GM21529 (cell line): ENCODE measurements around the gene TGFB3.
"Not testable (repeated sequence)": the region's sequence is repeated elsewhere in the genome, so short reads cannot be mapped to it uniquely, and the experiment has no call there.

Experiments
- ATAC-seq: cut with Tn5 transposase; IDR thresholded peaks from one replicate; pipeline ENCODE4 v1.9.1; 2021; ENCODE audit not compliant: unreplicated experiment

The TGFB3 gene

GRCh38 chr14:75961662-75962061, 20.1 kb downstream of the TGFB3 start:
- ATAC-seq, result no peak

GRCh38 chr14:75960231-75960630, 21.6 kb downstream of the TGFB3 start:
- ATAC-seq, result peak; percentile 78

- ATAC-seq, result no peak
These were observed 22.8 kb downstream of the TGFB3 start for GRCh38 chr14:75959031-75959430.

- ATAC-seq, result no peak
These were observed 29.3 kb downstream of the TGFB3 start for GRCh38 chr14:75952489-75952888.

GRCh38 chr14:75946785-75947184, 35.0 kb downstream of the TGFB3 start:
- ATAC-seq, result no peak

- ATAC-seq, result no peak
These were observed 37.1 kb downstream of the TGFB3 start for GRCh38 chr14:75944607-75945241.

GRCh38 chr14:75941030-75941429, 40.8 kb downstream of the TGFB3 start:
- ATAC-seq, result no peak

GRCh38 chr14:75939200-75939599, 42.6 kb downstream of the TGFB3 start:
- no peak for ATAC-seq

GRCh38 chr14:75934998-75935628, 46.7 kb downstream of the TGFB3 start:
- no peak for ATAC-seq

GRCh38 chr14:75933712-75934296, 48.0 kb downstream of the TGFB3 start:
- no peak for ATAC-seq

GRCh38 chr14:75928690-75929181, 53.1 kb downstream of the TGFB3 start:
- no peak for ATAC-seq

GRCh38 chr14:75927564-75928087, 54.2 kb downstream of the TGFB3 start:
- ATAC-seq, result no peak

- no peak for ATAC-seq
These were observed 55.2 kb downstream of the TGFB3 start for GRCh38 chr14:75926431-75927115.

- ATAC-seq, result not testable (repeated sequence)
These were observed 56.5 kb downstream of the TGFB3 start for GRCh38 chr14:75925141-75925840.

- not testable (repeated sequence) for ATAC-seq
These were observed 61.4 kb downstream of the TGFB3 start for GRCh38 chr14:75920421-75920820.

- ATAC-seq, result no peak
These were observed 63.9 kb downstream of the TGFB3 start for GRCh38 chr14:75917946-75918335.

GRCh38 chr14:75917322-75917945, 64.4 kb downstream of the TGFB3 start:
- no peak for ATAC-seq

GRCh38 chr14:75915045-75915444, 66.8 kb downstream of the TGFB3 start:
- no peak for ATAC-seq

GRCh38 chr14:75913183-75913582, 68.6 kb downstream of the TGFB3 start:
- no peak for ATAC-seq

GRCh38 chr14:75911883-75912282, 69.9 kb downstream of the TGFB3 start:
- no peak for ATAC-seq
